Glutamatergic neuron (in vitro differentiated cells): Measurements from ENCODE around the gene PMS1. TPM values are rescaled to one million over a fixed set of nuclear protein-coding genes. Genes with fewer than 3 reads are reported as not detected.
"Not testable (repeated sequence)": the region's sequence is repeated elsewhere in the genome, so short reads cannot be mapped to it uniquely, and the experiment has no call there.

Experiments
- DNase-seq: peaks from one replicate; pipeline ENCODE4 v3.0.0; 2022
- H3K27ac Mint-ChIP-seq: one replicate; pipeline ENCODE4 v1.8.0; 2020; ENCODE audit warnings: mild to moderate bottlenecking, mixed read lengths, inconsistent platforms; ENCODE audit not compliant: unreplicated experiment
- H3K27me3 Mint-ChIP-seq: one replicate; pipeline ENCODE4 v1.8.0; 2020; ENCODE audit warnings: mild to moderate bottlenecking, moderate library complexity, mixed read lengths, inconsistent platforms; ENCODE audit not compliant: unreplicated experiment
- H3K36me3 Mint-ChIP-seq: one replicate; pipeline ENCODE4 v1.8.0; 2020; ENCODE audit warnings: mild to moderate bottlenecking, mixed read lengths, inconsistent platforms; ENCODE audit not compliant: unreplicated experiment
- H3K4me1 Mint-ChIP-seq: one replicate; pipeline ENCODE4 v1.8.0; 2020; ENCODE audit warnings: mild to moderate bottlenecking, low read depth, mixed read lengths, inconsistent platforms; ENCODE audit not compliant: unreplicated experiment
- H3K4me3 Mint-ChIP-seq: one replicate; pipeline ENCODE4 v1.8.0; 2020; ENCODE audit warnings: mild to moderate bottlenecking, mixed read lengths, inconsistent platforms; ENCODE audit not compliant: unreplicated experiment
- H3K9me3 Mint-ChIP-seq: one replicate; pipeline ENCODE4 v1.8.0; 2020; ENCODE audit warnings: mild to moderate bottlenecking, moderate library complexity, mixed read lengths, inconsistent platforms; ENCODE audit not compliant: unreplicated experiment
- long read RNA-seq: library from polyadenylated mRNA; unstranded; transcript quantifications from one replicate; pipeline ENCODE4 v2.0.0, GENCODE V29; 2020; ENCODE audit not compliant: unreplicated experiment
- total RNA-seq: library from RNA; stranded (reverse); fragmentation: NEBNext Ultra II Directional; extraction: Animal tissue kit (Norgen Biotek cat#: 25700); gene quantifications from one replicate; pipeline ENCODE4 v1.2.1, GENCODE V29; 2021; ENCODE audit not compliant: unreplicated experiment
- TF ChIP-seq, protein P1 (sequence below): fragments of 200-600 bp; sonication (generic); IDR thresholded peaks from one replicate; pipeline ENCODE4 v1.5.0; 2021; ENCODE audit not compliant: partially characterized antibody, unreplicated experiment

The PMS1 gene
- 45.0 TPM for total RNA-seq
- long read RNA-seq, partial matches to known transcripts, result 3 of 9 reads
- long read RNA-seq, other reads (novel, unspliced or antisense), result 4 of 9 reads

DNA sequence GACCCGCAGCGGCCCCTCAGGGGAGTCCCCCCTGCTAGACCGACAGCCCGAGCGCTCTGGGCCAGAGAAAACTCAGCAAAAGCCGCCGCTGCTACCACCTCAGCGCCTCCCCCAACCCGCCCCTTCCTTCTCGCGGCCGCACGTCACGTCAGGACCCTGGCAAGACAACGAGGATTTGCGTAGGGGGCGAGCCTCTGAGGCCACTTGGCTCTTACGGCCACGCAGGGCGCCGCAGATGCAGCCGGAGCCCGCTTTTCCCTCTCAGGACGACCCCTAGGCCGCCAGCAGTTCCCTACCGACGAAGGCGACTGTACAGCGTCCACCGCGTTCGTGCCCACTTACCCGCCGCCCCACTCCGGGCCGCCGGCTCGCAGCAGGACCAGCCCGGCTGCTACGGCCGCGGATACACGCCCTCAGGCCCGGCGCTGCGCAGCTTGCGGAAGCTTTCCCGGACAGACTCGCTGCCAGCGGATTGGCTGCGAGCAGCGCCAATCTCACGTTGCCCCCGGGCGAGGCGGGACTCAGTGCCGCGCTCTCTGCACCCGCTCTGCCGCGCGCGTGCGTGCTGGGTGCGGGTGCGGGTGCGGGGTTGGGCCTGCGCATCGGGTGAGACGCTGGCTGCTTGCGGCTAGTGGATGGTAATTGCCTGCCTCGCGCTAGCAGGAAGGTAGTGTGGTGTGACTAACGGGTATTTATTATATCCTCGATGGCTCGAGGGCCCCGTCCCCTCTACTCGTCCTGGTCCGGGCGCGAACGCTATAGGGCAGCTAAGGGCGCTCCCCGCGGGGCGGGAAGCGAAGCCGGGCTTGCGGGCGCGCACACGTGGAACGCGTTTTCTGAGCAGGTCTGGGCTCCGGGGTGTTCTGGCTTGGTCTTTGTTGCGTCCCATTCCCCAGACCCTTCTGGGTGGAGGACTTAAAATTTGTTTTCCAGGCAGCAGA lies at the start of gene PMS1, which contains the start of gene ORMDL1:
PMS1 (plus strand) TSS at position 524 of the 941 bp plus-strand sequence. CDS start 7,360 bp downstream, outside the sequence.
ORMDL1 (minus strand) TSS at position 413 of the 941 bp plus-strand sequence. CDS start 1,744 bp downstream, outside the sequence.
- Mint-ChIP-seq H3K4me1 (peaks cover 17% of the 10 kb centered on the region), H3K9me3 (peaks cover 2% of the 10 kb centered on the region), H3K27ac (peak within 1 kb of the TSS; percentile 82), H3K27me3 (no peaks in the 10 kb centered on the region), H3K4me3 (peak within 1 kb of the TSS; percentile 96), H3K36me3 (no peaks in the 10 kb centered on the region)
- peak; percentile 96 for DNase-seq
- TF ChIP-seq, protein P1, sequence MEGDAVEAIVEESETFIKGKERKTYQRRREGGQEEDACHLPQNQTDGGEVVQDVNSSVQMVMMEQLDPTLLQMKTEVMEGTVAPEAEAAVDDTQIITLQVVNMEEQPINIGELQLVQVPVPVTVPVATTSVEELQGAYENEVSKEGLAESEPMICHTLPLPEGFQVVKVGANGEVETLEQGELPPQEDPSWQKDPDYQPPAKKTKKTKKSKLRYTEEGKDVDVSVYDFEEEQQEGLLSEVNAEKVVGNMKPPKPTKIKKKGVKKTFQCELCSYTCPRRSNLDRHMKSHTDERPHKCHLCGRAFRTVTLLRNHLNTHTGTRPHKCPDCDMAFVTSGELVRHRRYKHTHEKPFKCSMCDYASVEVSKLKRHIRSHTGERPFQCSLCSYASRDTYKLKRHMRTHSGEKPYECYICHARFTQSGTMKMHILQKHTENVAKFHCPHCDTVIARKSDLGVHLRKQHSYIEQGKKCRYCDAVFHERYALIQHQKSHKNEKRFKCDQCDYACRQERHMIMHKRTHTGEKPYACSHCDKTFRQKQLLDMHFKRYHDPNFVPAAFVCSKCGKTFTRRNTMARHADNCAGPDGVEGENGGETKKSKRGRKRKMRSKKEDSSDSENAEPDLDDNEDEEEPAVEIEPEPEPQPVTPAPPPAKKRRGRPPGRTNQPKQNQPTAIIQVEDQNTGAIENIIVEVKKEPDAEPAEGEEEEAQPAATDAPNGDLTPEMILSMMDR, result no peak

DNA sequence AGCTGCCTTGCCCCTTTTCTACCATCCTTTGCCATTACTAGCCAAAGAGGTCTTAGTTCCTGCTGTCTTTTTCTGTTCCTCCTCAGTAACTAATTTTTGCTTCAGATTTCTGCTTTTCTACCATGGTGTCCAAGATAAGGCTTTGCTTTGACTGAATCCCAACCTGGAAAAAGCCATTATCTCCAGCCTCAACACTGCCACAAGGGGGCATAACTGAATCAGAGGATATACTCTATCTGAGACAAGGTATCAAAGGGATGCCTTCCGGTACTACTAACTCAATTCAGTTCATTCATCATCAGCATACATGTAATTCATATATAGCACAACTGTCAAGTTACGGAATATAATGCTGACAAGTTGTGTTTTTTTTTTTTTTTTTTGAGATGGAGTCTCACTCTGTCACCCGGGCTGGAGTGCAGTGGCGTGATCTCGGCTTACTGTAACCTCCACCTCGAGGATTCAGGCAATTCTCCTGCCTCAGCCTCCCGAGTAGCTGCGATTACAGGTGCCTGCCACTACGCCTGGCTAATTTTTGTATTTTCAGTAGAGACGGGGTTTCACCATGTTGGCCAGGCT lies 33.1 kb upstream of the PMS1 start:
- TF ChIP-seq, protein P1, result peak; percentile 71
- no peak overlapping the region for H3K27ac Mint-ChIP-seq
- no peaks in the 10 kb centered on the region for H3K4me1 Mint-ChIP-seq
- no peaks in the 10 kb centered on the region for H3K27me3 Mint-ChIP-seq
- H3K9me3 Mint-ChIP-seq, result no peaks in the 10 kb centered on the region
- DNase-seq, result peak; percentile 50
- H3K36me3 Mint-ChIP-seq, result no peaks in the 10 kb centered on the region
- no peak overlapping the region for H3K4me3 Mint-ChIP-seq

DNA sequence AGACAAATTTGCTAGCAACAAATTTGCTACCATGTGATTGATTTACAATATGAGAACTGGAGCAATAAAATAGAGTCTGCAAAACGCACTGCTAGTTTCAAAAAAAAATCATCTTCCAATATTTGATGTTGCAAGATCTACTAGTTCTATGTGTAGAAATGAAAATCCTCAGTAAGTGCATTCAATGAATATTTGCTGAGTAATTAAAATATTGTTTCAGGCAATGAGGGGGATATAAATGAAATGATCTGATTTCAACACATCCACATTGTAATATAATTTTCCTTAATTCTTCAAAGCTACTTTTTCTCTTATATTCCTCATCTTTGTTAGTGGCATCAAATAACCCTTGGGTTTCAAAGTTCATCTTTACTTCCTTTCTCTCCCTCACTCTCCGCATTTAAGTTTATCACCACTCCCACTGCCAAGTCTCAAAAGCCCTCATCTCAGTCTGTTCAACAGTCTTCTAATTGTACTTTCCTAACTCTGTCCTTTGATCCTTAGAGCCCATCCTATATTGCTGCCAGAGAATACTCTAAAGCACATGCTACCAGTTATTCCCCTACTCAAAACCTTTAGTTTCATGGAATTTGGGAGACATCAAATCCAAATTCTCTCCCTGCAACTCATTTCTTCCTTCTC lies 27.8 kb upstream of the PMS1 start:
- H3K27ac Mint-ChIP-seq, result no peak overlapping the region
- TF ChIP-seq, protein P1, result no peak
- no peaks in the 10 kb centered on the region for H3K36me3 Mint-ChIP-seq
- H3K4me1 Mint-ChIP-seq, result no peaks in the 10 kb centered on the region
- no peak overlapping the region for H3K4me3 Mint-ChIP-seq
- H3K27me3 Mint-ChIP-seq, result peaks cover 2% of the 10 kb centered on the region
- no peaks in the 10 kb centered on the region for H3K9me3 Mint-ChIP-seq
- no peak for DNase-seq

DNA sequence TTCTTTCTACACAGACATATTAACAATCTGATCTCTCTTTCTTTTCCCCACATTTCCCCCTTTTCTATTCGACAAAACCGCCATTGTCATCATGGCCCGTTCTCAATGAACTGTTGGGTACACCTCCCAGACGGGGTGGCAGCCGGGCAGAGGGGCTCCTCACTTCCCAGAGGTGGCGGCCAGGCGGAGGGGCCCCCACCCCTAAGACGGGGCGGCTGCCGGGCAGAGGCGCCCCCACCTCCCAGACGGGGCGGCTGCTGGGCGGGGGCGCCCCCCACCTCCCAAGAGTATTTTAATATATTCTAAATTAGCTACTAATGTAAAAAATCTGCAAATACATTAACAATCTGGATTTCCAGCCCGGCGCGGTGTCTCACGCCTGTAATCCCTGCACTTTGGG lies 24.1 kb upstream of the PMS1 start:
- H3K27me3 Mint-ChIP-seq, DNase-seq, H3K9me3 Mint-ChIP-seq, H3K4me1 Mint-ChIP-seq, H3K36me3 Mint-ChIP-seq, H3K4me3 Mint-ChIP-seq: not testable (repeated sequence)
- peak overlapping the region; percentile 88 for H3K27ac Mint-ChIP-seq

DNA sequence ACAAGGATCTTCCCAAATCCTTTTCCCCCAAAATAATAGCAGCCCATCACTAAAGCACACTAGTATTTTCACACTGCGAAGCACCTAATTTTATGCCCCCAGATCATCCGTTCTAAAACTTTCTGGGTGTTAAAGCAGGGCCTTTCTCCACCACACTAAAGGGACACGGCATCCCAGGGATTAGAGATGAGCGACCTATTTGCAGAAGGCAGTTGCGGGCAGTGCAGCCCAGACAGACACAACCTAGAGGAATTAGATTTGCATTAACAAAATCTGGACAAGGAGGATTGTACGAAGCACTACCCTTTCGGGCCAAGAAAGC lies 22.1 kb upstream of the PMS1 start:
- Mint-ChIP-seq H3K27ac (peak overlapping the region; percentile 99), H3K4me3 (peak overlapping the region; percentile 96), H3K36me3 (no peaks in the 10 kb centered on the region), H3K9me3 (peaks cover 5% of the 10 kb centered on the region), H3K4me1 (no peaks in the 10 kb centered on the region), H3K27me3 (peaks cover 2% of the 10 kb centered on the region)
- TF ChIP-seq, protein P1, result no peak
- DNase-seq, result no peak
